GM10847 (cell line): Measurements from ENCODE around the gene BMS1.

Experiments used
- POLR2A ChIP-seq: IDR thresholded peaks from 2 replicates; pipeline ENCODE4 v1.6.1; 2011; ENCODE audit not compliant: insufficient read length; ENCODE audit errors: extremely low read depth

Gene BMS1

GRCh38 chr10:42879380-42880254 lies 97.0 kb downstream of the BMS1 start:
- TF ChIP-seq POLR2A: no peak

- TF ChIP-seq POLR2A: no peak
Observed at GRCh38 chr10:42880255-42880620, 97.6 kb downstream of the BMS1 start.

- no peak for TF ChIP-seq POLR2A
Observed at GRCh38 chr10:42882597-42882996, 100.0 kb downstream of the BMS1 start.
